ENCODE data around the gene UNK. TPM values are rescaled to one million over a fixed set of nuclear protein-coding genes. Genes with fewer than 3 reads are reported as not detected.
A peak's percentile ranks its signal among the peaks of the same experiment; 100 is the strongest.

Gene UNK
- total RNA-seq, 4 donors from 2014 or later: 27.8 to 68.2 (median 31.9) TPM

GRCh38 chr17:75846692-75847613 lies 62.3 kb downstream of the UNK start:
- H3K9me3 ChIP-seq: no peaks in the 10 kb centered on the region
- no peak overlapping the region for H3K4me3 ChIP-seq
- 84% methylated on average over 20 of the region's 34 CpGs for WGBS
- H3K4me1 ChIP-seq: peaks cover 63% of the 10 kb centered on the region
- H3K27ac ChIP-seq: peak overlapping the region; percentile 86
- no peak for TF ChIP-seq POLR2AphosphoS5 (IDR thresholded peaks at IDR 0.05)
- no peak for TF ChIP-seq POLR2A (IDR thresholded peaks at IDR 0.05)
- no peak for TF ChIP-seq EP300 (IDR thresholded peaks at IDR 0.05)
- TF ChIP-seq CTCF (IDR thresholded peaks at IDR 0.05): no peak
- no peaks in the 10 kb centered on the region for H3K27me3 ChIP-seq
- H3K36me3 ChIP-seq: peaks cover 58% of the 10 kb centered on the region
- DNase-seq (ENCODE audit: low spot score in 2 of 2): peak; percentile 69 to 74

DNA sequence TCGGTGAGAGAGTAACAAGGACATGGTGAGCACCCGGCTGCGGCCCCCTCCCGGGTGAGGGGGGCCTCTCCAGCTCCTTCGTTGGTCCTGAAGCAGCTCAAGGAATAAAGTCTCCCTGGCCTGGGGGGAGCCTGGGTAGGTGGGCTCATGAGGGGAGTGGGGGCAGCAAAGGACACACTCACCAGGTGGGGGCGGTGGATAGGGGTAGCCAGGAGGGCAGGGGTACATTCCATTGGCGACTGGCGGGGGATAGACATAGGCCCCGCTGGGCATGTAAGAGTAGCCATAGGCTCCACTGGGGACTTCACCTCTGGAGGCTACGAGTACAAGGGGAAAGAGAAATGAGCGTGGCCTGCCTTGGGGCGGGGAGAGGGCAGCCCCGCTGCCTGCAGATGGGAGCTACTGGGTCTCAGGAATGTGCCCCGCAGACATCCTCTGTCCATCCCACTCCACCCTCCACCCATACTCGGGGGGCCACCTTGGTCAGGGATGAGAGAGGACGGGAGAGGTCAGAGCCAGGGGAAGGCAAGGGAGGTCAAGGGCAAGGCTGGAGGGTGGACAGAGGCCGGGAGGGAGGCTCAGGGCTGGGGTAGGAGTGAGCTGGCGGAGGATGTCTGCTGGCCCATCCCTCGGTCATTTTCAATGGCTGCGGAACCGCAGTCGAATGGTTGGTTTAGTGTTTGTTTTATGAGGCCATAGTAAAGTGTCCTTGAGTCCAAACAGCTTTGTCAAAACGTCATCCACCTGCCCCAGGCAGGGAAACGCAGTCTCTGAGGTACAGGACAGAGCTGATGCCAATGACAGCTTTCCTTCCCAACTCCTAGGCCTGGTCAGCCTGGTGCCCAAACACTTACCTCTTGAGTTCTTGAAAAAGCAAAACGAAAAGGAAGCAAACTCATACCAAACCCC lies 63.3 kb downstream of the UNK start:
- Histone ChIP-seq H3K4me3 (no peak overlapping the region), H3K4me1 (peaks cover 70% of the 10 kb centered on the region), H3K9me3 (no peaks in the 10 kb centered on the region), H3K36me3 (peaks cover 61% of the 10 kb centered on the region), H3K27me3 (no peaks in the 10 kb centered on the region), H3K27ac (peak overlapping the region; percentile 30)
- WGBS: 80% methylated on average over 25 of the region's 25 CpGs
- no peak for TF ChIP-seq POLR2A (IDR thresholded peaks at IDR 0.05)
- no peak for TF ChIP-seq POLR2AphosphoS5 (IDR thresholded peaks at IDR 0.05)
- DNase-seq (ENCODE audit: low spot score in 2 of 2): no peak

DNA sequence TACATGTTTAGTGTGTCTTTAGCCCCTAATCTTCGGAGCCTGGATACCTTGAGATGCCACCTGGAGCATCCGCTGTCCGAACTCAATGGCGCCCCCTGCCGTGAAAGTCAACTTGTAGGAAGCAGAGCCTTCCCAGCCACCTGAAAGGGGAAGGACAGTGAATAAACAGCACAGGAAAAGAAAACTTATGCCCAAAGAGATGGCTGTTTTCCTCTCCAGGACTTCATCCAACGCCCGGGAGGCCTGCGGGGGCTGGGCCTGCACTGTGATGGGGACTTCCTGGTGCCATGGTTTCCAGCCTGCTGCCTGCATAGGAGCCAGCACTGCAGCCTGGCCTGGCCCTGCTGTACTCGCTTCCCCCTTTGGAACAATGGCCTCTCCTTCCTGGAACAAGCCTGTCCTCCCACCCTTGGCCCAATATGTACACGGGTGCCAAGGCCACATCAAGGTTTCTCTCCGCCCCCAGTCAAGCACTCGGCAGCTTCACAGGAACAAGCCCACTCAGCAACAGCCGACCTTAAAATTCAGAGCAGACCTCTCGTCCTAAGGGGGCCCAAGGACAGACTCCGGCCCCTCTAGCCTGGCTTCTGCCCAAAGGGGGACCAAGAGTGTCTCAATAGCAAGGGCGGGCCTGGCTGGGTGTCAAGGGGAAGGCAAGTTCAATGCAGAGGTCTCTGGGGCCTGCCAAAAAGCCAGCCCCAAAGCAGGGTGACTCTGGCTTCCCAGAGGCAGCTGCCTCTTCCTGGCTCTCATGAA lies 64.1 kb downstream of the UNK start:
- no peak overlapping the region for H3K4me3 ChIP-seq
- TF ChIP-seq EP300 (IDR thresholded peaks at IDR 0.05) (no peak), POLR2AphosphoS5 (IDR thresholded peaks at IDR 0.05) (no peak), CTCF (IDR thresholded peaks at IDR 0.05) (peak; percentile 57 to 74), POLR2A (IDR thresholded peaks at IDR 0.05) (no peak)
- peaks cover 78% of the 10 kb centered on the region for H3K4me1 ChIP-seq
- 21% methylated on average over 14 of the region's 16 CpGs for WGBS
- H3K27ac ChIP-seq: peak overlapping the region; percentile 9
- H3K27me3 ChIP-seq: no peaks in the 10 kb centered on the region
- H3K36me3 ChIP-seq: peaks cover 61% of the 10 kb centered on the region
- DNase-seq (ENCODE audit: low spot score in 2 of 2): peak in 1 of 2 donors; percentile 86
- no peaks in the 10 kb centered on the region for H3K9me3 ChIP-seq

GRCh38 chr17:75849279-75849646 lies 64.7 kb downstream of the UNK start:
- peak overlapping the region; percentile 9 for H3K27ac ChIP-seq
- WGBS: 80% methylated on average over 11 of the region's 11 CpGs
- H3K4me1 ChIP-seq: peaks cover 79% of the 10 kb centered on the region
- no peak overlapping the region for H3K4me3 ChIP-seq
- H3K9me3 ChIP-seq: no peaks in the 10 kb centered on the region
- no peak for DNase-seq (ENCODE audit: low spot score in 2 of 2)
- TF ChIP-seq CTCF (IDR thresholded peaks at IDR 0.05) (no peak), EP300 (IDR thresholded peaks at IDR 0.05) (no peak), POLR2AphosphoS5 (IDR thresholded peaks at IDR 0.05) (no peak), POLR2A (IDR thresholded peaks at IDR 0.05) (no peak)
- H3K36me3 ChIP-seq: peaks cover 61% of the 10 kb centered on the region
- H3K27me3 ChIP-seq: no peaks in the 10 kb centered on the region

DNA sequence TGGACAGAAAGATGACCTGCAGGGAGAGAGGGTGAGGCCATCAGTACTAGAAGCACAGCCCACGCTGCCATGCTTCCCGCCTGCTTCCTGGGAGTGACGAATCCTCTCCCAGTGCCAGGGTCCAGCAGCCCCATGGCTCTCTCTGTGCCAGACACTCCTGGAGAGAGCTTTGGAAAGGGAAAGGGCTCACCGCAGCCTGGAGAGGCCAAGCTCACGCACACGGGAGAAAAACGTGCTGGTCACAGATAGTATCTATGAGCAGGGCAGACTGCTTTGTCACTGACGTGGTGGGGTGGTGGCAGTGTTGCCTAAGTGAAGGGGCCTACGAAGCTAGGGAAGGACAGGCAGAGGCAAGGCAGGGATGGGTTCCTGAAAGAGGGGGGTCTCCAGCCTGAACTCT lies 65.1 kb downstream of the UNK start:
- no peak for TF ChIP-seq POLR2A (IDR thresholded peaks at IDR 0.05)
- no peak for TF ChIP-seq CTCF (IDR thresholded peaks at IDR 0.05)
- no peak for TF ChIP-seq EP300 (IDR thresholded peaks at IDR 0.05)
- DNase-seq (ENCODE audit: low spot score in 2 of 2): no peak
- H3K36me3 ChIP-seq: peaks cover 61% of the 10 kb centered on the region
- H3K4me1 ChIP-seq: peaks cover 79% of the 10 kb centered on the region
- no peak overlapping the region for H3K4me3 ChIP-seq
- H3K27me3 ChIP-seq: no peaks in the 10 kb centered on the region
- H3K27ac ChIP-seq: no peak overlapping the region
- 83% methylated on average over 7 of the region's 9 CpGs for WGBS
- H3K9me3 ChIP-seq: no peaks in the 10 kb centered on the region

Data from suprapubic skin (tissue), 4 donors.